Measurements from ENCODE around the gene SRGAP1.

GRCh38 chr12:64160021-64160710 is 315.7 kb downstream of the SRGAP1 start:
- no peak for TF ChIP-seq CTCF (IDR thresholded peaks at IDR 0.05)
- TF ChIP-seq POLR2A (IDR thresholded peaks at IDR 0.05), result no peak

Measured in right lobe of liver (tissue), 4 donors.